CD4-positive, alpha-beta T cell treated with Interleukin-4 for 4 hours (primary cell): Measurements from ENCODE around the gene DOK3.
A peak's percentile ranks its signal among the peaks of the same experiment; 100 is the strongest.

Experiments used
- DNase-seq: peaks from one replicate; pipeline ENCODE4 v3.0.0-alpha.2; 2020

The DOK3 gene

DNA sequence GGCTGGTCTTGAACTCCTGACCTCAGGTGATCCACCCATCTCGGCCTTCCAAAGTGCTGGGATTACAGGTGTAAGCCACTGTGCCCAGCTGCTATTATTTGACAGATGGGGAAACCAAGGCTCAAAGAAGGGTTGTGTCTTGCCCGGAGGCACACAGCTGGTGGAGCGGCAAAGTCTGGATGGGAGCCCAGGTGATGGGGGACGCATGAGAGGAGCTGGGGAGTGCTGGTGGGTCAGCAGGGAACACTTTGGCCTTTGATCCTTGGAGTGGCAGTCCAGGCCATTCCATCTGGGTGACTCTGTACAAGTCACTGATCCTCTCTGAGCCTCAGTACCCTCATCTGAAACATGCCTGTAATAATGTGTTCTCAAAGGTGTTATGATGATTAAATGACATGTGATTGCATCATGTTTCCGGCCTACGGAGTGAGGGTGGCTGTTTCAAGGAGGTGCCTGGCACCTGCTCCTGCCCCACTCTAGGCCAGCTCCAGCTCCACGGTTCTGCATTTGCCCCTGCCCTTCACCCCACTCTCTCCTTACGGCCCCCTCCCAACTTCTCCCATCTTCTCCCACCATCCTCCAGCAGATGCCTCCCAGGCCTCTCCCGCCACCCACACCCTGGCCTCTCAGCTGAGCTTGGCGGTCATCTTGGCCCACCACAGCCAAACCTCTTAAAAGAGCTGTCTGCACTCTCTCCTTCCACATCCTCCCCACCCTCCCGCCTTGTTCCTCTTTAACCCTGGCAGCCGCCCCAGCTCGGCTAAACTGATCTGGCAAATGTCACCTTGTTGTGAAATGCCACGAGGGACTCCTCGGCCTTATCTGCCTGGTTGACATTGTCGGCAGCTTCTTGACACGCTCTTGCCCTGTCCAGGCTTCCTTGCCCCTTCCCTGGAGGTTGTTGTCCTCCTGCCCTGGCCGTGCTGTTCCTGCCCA is 30.6 kb downstream of the DOK3 start:
- DNase-seq, result peak; percentile 21

DNA sequence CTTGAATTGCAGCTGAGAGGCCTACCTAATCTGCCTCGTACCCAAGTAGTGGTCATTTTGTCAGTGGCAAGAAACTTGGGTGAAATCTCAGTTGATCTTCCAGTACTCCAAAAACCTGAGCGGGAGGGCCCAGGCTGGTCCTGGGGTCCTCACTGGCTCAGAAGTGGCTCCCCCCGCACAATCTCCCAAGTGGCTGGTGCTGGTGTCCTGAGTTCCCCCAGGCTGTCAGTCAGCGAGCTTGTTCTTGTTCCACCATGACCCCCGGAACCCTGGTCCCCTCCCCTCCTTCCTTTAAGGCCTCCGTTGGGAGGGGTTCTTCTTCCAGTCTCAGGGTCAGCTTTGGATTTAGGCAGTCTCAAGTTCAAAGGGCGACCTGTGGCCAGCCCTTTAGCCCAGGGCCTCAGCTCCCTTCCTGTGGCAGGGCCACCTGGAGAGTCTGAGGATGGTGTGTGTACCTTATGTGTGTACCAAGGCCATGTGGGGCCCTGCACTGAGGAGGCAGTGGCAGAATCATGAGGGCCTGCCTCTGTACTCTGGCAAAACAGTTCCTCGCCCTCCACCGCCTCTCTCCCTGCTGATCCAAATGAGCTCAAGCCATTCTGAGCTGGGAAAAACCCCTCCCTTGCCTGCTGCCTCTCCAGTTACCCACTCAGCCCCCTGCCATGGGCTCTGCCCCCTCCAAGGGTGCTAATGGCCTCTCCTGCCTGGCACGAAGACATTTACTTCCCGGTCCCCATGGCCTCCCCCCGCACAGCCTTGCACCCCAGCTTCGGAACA is 31.7 kb downstream of the DOK3 start:
- DNase-seq, result no peak

DNA sequence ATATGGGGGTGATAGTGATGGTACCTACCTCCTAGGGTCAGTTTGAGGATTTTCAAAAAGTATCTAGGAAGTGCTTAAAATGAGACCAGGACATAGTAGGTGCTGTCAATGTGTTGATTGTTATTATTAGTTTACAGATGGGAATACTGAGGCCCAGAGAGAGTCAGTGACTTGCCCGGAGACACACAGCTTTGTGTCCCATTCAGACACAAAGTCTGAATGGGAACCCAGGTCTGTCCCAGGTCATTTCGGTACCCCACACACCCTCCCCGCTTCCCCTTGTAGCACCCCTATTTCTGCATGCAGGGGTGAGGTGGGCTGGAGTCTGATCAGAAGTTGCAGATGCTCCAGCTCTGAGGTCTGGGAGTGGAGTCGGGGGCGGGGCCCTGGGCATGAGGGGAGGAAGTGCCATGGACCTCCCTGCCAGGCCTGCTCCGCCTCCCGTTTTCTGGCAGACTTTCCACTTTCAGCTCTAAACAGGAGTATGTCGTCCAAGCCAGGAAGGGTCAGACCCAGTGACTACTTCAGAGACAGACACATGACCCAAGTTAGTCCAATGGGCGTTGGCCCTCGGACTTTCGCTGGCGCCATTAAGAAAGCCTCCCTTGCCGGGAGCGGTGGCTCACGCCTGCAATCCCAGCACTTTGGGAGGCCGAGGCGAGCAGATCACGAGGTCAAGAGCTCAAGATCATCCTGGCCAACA is 32.9 kb downstream of the DOK3 start:
- no peak for DNase-seq

DNA sequence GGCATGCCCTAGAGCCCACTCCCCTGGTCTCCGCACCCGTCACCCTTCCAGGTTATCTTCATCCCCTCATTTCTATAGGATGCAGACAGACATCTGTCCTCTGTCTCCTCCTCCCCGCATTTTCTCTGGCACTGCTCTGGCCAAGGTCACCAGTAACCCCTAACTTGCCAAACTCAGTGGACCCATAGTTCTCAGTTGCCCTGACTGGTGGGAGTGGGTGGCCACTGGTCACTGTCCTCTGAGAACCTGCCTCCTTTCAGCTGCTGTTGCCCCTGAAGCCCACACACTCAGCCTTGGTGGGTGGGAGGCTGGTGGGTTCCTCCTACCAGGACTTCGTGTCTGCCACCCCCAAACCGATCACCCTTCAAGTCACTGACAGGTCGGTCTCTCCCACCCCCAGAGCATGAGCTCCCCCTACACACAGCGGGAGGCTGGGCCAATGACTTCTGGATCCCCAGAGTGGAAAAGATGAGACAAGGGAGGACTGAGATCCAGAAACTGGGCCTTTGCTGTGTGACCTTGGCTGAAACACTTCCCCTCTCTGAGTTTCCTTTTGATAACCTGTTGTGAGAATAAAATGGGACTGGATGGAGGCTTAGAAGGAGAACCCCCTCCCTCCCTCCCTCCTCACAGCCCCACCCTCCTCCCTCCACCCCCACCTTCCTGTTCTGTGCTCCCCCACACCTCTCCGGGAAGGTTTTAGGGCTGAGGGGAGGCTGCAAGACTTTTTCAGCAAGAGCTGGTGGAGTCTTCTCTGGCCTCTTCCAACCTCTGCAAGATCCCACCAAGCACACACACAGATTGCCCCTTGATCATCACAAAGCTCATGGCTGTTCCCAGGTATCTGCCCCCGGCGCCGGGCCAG is 33.8 kb downstream of the DOK3 start:
- DNase-seq, result no peak

DNA sequence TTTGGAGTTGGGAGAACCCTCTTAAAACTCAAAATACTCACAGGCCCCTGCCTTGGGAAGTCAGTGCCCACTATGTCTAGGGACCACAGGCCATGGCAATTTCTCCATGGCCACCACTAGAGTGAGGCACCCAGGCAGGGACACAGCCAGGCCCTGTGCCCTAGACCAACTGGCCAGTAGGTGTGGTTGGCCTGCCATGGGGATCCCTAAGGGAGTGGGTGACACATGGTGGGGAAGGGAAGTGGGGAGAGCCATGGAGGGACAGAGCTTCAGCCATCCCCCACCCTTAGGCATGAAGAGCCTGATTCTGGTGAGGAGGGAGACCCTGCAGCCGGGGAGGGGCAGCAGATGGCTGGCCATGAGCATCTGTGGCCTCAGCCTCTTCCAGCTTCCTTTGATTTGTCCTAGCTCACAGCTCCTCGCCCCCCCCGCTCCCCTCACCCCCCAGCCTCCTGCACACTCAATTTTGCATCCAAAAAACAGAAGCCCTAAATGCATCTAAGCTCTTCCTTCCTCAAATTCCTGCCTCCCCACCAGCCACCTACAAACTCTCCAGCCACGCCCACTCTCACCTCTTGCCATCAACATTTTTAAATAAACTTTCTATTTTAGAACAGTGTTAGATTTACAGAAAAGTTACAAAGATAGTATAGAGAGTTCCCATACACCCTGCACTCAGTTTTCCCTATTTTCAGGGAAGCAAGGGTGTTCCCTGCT is 34.6 kb downstream of the DOK3 start:
- DNase-seq, result no peak

DNA sequence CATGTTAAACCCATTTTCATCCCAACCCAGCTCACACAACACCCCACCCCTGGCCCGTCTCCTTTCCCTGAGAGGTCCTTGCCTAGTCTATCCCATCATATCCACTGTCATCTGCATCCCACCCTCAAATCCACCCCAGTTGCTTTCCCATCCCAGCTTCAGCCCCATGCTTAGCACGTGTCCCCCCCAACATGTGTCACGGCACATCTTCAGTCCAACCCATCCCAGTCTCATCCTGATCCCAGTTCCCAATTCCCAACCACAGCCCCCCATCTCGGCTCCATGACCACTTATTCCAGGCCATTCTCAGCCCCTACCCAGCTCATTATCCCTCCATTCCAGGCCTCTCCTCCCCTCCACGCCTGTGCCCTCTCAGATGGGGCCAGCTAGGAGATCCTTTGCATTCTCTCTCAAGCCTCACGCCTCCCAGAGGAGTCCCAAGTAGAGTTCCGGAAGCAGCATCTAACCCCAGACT is 35.6 kb downstream of the DOK3 start:
- DNase-seq, result no peak

DNA sequence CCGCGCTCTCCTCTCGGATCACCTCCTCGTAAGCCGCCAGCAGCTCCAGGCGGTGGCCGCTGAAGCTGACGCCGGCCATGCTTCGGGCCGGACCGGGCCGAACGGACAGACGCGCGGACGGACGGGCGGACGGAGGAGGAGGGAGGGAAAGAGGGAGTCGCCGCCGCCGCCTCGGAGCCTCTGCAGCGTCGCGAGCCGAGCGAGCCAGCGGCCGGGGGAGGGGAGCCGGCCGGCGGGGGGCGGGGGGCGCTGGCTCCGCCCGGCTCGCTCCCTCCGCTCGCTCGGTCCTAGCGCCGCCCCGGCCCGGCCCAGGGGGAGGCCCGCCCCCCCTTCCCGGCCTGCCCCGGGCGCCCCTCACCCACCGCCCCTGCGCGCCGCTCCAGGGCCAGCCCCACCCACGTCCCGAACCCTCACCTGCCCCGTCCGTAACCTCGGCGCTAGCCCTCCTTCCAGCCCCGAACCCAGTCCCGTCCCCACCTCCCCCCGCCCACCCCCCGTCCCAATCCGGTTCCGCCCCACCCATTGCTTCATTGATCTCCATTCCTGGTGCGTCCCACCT is 36.1 kb downstream of the DOK3 start, which contains the start of gene DBN1:
DBN1 (minus strand) TSS at position 192 of the 559 bp plus-strand sequence; CDS start at position 79, 113 bp downstream.
- DNase-seq, result no peak

DNA sequence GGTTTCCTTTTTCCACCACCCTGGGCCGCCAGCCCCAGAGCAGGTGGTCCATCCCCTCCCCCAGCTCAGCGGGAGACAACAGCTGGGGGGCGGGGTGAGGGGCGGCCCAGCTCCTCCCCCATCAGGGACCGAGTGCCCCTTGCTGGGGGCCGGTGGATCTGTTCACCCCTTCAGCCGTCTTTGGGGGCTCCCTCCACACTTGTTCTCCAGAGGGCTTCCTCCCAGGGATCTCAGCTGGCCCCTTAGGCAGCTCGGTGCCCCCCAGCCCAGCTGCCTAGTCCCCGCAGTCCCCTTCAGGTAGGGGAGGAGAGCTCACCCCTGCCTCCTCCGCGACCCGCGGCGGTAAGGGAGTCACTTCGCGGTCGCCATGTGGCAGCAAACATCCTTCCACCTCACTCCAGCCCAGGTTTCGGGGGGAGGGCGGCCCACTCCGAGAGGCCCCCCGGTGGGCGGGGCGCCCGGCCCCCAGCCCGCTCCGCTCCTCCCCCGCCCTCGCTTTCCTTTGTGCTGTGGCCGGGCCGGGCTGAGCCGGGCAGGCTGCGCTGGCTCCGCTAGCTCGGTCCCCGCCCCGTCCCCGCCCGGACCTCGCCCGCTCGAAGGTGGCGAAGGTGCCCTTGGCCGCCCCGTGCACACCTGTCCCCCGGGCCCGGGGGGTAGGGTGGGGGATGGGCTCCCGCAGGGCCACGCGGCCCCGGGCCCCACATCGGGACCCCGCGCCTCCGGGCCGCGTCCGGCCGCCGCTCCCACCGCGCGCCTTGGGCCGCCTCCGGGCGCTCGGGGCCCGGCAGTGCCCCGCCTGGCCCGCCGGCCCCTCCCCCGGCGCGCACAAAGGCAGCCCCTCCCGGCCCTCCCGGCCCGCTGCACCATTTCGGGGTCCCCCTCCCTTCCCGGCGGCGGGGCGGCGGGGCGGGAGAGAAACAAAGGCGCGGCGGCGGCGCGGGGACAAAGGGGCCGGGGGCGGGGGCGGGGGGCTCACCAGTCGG is 36.9 kb downstream of the DOK3 start:
- DNase-seq, result peak; percentile 40

DNA sequence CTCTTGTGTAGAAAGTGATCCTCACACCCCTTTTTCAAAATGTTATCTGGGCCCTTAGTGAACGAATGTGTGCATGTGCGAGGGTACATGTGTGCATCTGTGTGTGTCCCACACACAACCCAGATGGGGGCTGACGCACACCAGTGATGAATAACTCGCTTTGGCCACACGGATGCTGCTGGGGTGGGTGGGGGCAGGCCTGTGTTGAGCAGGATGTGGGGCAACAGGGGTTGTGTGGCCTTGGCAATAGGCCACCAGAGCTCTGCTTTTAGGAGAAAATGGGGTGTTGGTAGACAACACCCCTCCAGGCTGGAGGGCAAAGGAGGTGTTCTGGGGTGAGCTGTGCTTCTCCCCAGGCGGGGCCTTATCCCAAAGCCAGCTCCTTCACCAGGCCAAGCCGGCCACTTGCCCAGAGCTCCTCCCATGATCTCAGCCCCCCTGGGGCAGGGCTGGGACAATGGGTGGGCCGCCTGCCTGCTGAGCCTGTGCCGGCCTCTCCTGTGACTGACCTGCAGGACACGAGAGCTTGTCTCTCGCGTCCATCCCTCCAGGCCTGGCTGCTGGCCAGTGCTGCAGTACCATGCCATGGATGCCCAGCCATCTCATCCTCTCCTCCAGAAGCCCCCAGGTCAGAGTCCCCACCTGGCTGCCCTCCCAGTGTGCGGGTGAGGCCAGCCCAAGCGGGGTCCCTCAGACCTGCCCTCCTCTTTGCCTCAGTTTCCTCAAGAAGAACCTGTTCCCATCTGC is 37.8 kb downstream of the DOK3 start:
- peak; percentile 42 for DNase-seq

DNA sequence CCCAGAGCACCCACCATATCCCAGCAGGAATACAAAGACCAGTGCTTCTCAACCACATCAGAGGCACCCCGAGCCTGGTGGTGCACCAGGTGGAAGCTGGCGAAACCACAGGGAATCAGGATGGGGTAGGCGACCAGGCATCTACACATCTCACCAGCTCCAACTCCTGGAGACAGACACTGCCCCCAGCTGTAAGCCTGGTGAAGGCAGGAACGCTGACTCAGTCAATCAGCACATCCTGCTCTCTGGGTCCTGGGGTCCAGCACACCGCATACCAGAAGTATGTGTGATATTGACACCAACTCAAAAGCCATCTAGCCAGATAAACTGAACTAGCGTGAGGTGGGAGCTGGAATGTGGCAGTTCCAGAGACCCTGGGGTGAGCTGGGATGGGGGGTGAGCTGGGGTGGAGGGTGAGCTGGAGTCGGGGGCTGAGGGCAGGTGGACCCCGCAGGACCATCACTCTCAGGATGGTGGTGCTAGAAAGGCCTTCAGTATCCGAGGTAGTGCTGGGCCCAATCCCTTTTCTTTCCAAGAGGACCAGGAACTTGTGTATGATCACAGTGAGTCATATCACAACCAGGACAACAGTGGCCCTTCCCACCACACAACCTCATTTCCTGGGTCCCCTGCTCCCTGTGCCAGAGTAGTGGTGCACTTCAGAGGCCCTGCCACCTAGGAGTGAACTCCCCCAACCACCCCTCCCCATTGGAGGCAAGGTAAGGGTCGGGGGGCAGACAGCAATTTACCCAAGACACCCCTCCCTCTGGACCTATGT is 38.7 kb downstream of the DOK3 start:
- no peak for DNase-seq

DNA sequence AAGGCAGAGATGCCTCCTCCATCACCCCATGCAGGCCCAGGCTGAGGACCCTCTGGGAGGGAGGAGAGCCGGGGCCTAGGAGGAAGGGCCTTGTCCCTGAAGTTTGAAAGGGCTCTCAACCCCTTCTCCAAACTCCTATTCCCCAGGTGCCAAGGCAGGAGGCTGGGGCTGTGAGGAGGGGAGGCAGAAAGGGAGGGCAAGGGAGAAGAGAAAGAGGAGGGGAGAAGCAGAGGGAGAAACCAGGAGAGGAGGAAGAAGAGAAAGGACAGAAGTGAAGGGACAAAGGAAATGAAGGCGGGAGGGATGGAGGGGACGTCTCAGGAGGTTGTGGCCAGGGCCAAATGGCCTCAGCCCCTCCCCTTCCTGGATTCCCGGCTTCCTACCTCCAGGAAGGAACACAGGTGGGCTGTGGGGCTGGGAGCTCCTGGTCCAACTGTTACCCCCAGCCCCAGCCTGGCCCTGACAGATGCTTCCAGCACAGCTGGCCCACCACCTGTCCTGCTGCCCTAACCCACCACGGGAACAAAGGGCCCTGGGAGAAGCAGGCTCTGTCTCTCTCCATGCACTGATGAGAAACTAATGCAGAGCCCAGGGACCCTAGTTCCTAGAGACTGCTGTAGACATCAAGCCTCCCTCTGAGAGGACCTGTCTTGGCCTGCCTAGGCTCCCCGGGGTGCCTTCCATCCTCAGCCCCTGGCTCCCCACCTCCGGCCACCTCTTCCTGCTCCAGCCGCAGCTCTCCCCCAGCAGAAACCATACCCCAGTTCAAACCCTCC is 39.7 kb downstream of the DOK3 start:
- DNase-seq, result no peak

DNA sequence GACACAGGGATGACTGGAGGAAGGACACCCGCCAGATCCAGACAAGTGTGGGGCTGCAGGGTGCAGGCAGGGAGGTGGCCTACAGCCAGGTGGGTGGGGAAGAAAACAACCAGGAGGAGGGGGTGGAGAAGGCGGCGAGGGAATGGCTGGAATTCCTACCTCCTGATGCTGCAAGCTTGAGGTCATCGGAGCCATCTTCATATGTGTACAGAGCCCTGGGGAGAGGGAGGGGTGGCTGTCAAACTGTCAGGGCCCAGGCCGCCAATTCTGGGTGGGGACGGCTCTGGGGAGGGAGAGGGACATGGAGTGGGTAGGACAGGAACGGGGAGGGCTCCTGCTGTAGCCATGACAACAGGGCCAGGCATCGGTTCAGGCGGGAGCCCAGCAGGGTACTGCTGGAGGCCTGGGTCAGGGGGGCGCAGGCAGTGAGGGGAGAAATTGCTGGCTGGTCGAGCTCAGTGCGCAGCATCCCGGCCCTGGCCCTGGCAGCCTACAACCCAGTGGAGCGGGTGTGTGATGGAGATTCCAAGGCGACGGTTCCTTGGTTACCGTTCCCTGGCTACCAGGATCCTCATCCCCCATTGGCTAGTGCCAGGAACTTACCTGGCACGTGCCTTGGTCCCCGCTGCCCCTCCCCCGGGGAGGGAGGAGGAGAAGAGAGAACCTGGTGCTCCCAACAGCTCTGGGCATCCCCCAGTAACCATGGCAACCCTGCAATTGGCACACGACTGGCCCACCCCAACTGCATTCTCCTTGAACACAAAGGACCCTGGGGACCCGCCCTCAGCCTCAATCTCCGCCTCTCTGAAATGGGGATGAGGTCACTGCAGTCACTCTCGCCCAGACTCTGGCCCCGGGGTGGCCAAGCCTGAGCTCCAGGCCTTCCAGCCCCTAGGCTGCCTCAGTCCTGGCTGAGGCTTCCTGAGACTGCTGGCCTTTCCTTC is 40.7 kb downstream of the DOK3 start:
- no peak for DNase-seq

DNA sequence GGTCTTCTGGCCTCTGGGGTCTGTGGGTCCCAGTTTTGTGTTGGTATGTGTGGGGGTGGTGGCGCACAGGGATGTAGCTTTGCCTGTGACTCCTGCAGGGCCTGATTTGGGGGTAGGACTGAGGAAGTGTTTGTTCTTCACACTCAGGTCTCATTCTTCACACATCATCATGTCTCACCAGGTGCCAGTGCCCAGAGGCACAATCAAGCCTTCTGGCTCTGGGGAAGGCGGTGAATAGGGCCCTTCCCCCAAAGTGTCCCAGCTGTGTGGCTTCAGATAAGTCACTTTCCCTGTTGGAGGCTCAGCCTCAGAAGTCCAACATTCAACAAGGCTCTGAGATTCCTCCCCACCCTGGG is 41.3 kb downstream of the DOK3 start:
- no peak for DNase-seq

DNA sequence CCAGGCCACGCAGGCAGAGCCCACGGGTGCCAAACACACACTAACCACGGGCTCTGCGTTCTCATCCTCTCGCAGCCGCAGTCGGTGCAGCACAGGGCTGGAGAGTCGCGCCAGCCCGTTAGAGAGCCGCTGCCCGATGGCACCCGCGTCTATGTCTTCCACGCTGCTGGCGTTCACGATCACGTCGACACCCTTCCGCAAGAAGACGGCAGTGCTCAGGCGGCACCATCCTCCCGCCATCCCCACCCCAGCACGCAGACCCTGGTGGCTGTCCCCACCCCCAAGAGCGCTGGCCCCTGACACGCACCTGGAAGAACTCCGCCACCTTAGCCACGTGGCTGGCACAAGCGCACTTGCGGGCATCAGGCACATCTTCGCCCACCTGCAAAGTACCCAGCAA is 42.2 kb downstream of the DOK3 start:
- DNase-seq, result no peak

DNA sequence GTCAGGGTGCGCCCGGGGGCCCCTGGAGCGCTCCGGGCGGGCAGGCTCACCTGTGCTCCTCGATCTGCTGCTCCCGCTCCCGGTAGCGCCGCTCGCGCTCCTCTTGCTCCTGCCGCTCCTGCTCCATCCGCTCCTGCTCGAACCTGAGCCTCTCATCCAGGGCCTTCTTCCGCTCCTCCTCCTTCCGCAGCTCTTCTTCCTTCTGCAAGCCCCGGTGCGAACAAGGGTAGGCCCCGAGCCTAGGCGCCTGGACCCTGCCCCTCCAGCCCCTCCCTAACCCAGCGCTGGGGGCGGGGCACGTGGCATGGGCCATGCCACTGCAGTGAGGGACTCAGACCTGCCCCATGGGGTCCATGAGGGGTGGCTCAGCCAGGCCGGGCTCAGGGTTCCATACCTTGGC is 42.8 kb downstream of the DOK3 start:
- DNase-seq, result no peak

DNA sequence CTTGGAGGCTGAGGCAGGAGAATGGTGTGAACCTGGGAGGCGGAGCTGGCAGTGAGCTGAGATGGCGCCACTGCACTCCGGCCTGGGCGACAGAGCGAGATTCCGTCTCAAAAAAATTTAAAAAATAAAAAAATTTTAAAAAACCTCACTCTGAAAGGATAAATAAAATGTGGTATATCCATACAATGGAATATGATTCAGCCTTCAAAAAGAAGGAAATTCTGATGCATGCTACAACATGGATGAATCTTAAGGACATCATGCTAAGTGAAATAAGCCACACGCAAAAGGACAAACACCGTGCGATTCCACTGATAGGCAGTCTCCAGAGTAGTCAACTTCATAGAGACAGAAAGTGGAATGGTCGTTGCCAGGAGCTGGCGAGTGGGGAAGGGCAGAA is 44.6 kb downstream of the DOK3 start:
- no peak for DNase-seq
